Hematopoietic multipotent progenitor cell treated with erythropoietin and hydrocortisone succinate and interleukin-3 and kit ligand, for 6 days (in vitro differentiated cells): ENCODE measurements around the gene SGK2.

ENCODE experiments used
- DNase-seq: peaks from one replicate; pipeline ENCODE4 v3.0.0-alpha.2; 2015

The SGK2 gene

GRCh38 chr20:43536817-43537440 is 21.9 kb upstream of the SGK2 start:
- no peak for DNase-seq

- peak; percentile 75 for DNase-seq
Measured at GRCh38 chr20:43537921-43538877, 20.6 kb upstream of the SGK2 start.

GRCh38 chr20:43538878-43539700 is 19.7 kb upstream of the SGK2 start:
- DNase-seq, result no peak

- DNase-seq, result no peak
Measured at GRCh38 chr20:43539975-43540672, 18.7 kb upstream of the SGK2 start.

GRCh38 chr20:43540673-43541060 is 18.2 kb upstream of the SGK2 start:
- DNase-seq, result no peak

GRCh38 chr20:43541214-43541613 is 17.6 kb upstream of the SGK2 start:
- no peak for DNase-seq

- DNase-seq, result no peak
Measured at GRCh38 chr20:43542161-43542560, 16.7 kb upstream of the SGK2 start.

GRCh38 chr20:43542674-43543073 is 16.2 kb upstream of the SGK2 start:
- no peak for DNase-seq

- no peak for DNase-seq
Measured at GRCh38 chr20:43543138-43543537, 15.7 kb upstream of the SGK2 start.

- DNase-seq, result no peak
Measured at GRCh38 chr20:43544501-43544900, 14.3 kb upstream of the SGK2 start.

- no peak for DNase-seq
Measured at GRCh38 chr20:43545837-43546578, 12.8 kb upstream of the SGK2 start.

GRCh38 chr20:43548273-43548880 is 10.4 kb upstream of the SGK2 start:
- DNase-seq, result no peak

GRCh38 chr20:43549416-43550065 is 9.3 kb upstream of the SGK2 start:
- no peak for DNase-seq

- DNase-seq, result no peak
Measured at GRCh38 chr20:43550456-43550855, 8.4 kb upstream of the SGK2 start.

GRCh38 chr20:43554369-43554768 is 4.5 kb upstream of the SGK2 start:
- DNase-seq, result no peak

GRCh38 chr20:43559147-43559987 is 540 bp downstream of the SGK2 start:
- DNase-seq, result no peak

- no peak for DNase-seq
Measured at GRCh38 chr20:43560974-43561373, 2.1 kb downstream of the SGK2 start.

- DNase-seq, result peak; percentile 62
Measured at GRCh38 chr20:43563429-43563828, 4.6 kb downstream of the SGK2 start.

- DNase-seq, result no peak
Measured at GRCh38 chr20:43563991-43564390, 5.2 kb downstream of the SGK2 start.

- no peak for DNase-seq
Measured at GRCh38 chr20:43564455-43564854, 5.6 kb downstream of the SGK2 start.
